H9 (cell line): ENCODE data around the gene SLC35F3. TPM values are rescaled to one million over a fixed set of nuclear protein-coding genes. Genes with fewer than 3 reads are reported as not detected.

Experiments used
- DNase-seq: peaks from one replicate; pipeline ENCODE4 v3.0.0-alpha.2; 2017
- H2AFZ ChIP-seq: one replicate; pipeline ENCODE4 v1.6.1; 2013; ENCODE audit warnings: mild to moderate bottlenecking, low read length, control low read depth, moderate library complexity
- H2AK5ac ChIP-seq: 2 replicates; pipeline ENCODE4 v1.6.1; 2013; ENCODE audit warnings: low read length, control low read depth, mixed read lengths; ENCODE audit not compliant: insufficient read length
- H2BK120ac ChIP-seq: one replicate; pipeline ENCODE4 v1.6.1; 2013; ENCODE audit warnings: low read depth, mild to moderate bottlenecking, low read length, control low read depth, inconsistent platforms; ENCODE audit not compliant: poor library complexity, severe bottlenecking
- H2BK12ac ChIP-seq: 2 replicates; pipeline ENCODE4 v1.6.1; 2013; ENCODE audit warnings: low read length, control low read depth, mixed read lengths, low read depth; ENCODE audit not compliant: insufficient read length
- H2BK15ac ChIP-seq: 2 replicates; pipeline ENCODE4 v1.6.1; 2013; ENCODE audit warnings: low read depth, low read length, control low read depth
- H2BK20ac ChIP-seq: one replicate; pipeline ENCODE4 v1.6.1; 2013; ENCODE audit warnings: low read depth, mild to moderate bottlenecking, low read length, control low read depth, inconsistent platforms; ENCODE audit not compliant: poor library complexity, severe bottlenecking
- H2BK5ac ChIP-seq: 2 replicates; pipeline ENCODE4 v1.6.1; 2013; ENCODE audit warnings: low read length, control low read depth, mixed read lengths; ENCODE audit not compliant: insufficient read length
- H3K14ac ChIP-seq: 2 replicates; pipeline ENCODE4 v1.6.1; 2013; ENCODE audit warnings: low read length, control low read depth; ENCODE audit not compliant: insufficient read depth
- H3K18ac ChIP-seq: 2 replicates; pipeline ENCODE4 v1.6.1; 2013; ENCODE audit warnings: low read depth, mild to moderate bottlenecking, mixed read lengths, low read length, control low read depth; ENCODE audit not compliant: insufficient read length
- H3K23ac ChIP-seq: 2 replicates; pipeline ENCODE4 v1.6.1; 2013; ENCODE audit warnings: low read length, control low read depth, mixed read lengths, low read depth; ENCODE audit not compliant: insufficient read length
- H3K23me2 ChIP-seq: 2 replicates; pipeline ENCODE4 v1.6.1; 2013; ENCODE audit warnings: low read depth, mild to moderate bottlenecking, mixed read lengths, low read length, control low read depth; ENCODE audit not compliant: insufficient read length, poor library complexity, severe bottlenecking
- H3K27ac ChIP-seq: 2 replicates; pipeline ENCODE4 v1.5.1; 2013; ENCODE audit warnings: low read length, control low read depth, mixed read lengths, low read depth; ENCODE audit not compliant: insufficient read length
- H3K27me3 ChIP-seq: 2 replicates; pipeline ENCODE4 v1.6.1; 2013; ENCODE audit warnings: low read length, control low read depth, inconsistent platforms; ENCODE audit not compliant: insufficient read depth
- H3K4ac ChIP-seq: 2 replicates; pipeline ENCODE4 v1.6.1; 2013; ENCODE audit warnings: low read depth, mild to moderate bottlenecking, control low read depth, inconsistent platforms, low read length, moderate library complexity
- H3K4me1 ChIP-seq: 2 replicates; pipeline ENCODE4 v1.6.1; 2013; ENCODE audit warnings: low read length, control low read depth, inconsistent platforms; ENCODE audit not compliant: insufficient read depth
- H3K4me2 ChIP-seq: 2 replicates; pipeline ENCODE4 v1.6.1; 2013; ENCODE audit warnings: low read length, control low read depth, mixed read lengths; ENCODE audit not compliant: insufficient read length, insufficient read depth
- H3K56ac ChIP-seq: 2 replicates; pipeline ENCODE4 v1.6.1; 2013; ENCODE audit warnings: low read depth, mild to moderate bottlenecking, mixed read lengths, low read length, control low read depth; ENCODE audit not compliant: insufficient read length
- H3K79me1 ChIP-seq: 2 replicates; pipeline ENCODE4 v1.6.1; 2013; ENCODE audit warnings: low read depth, mild to moderate bottlenecking, moderate library complexity, low read length, control low read depth, inconsistent platforms; ENCODE audit not compliant: insufficient read depth, poor library complexity, severe bottlenecking
- H3K79me2 ChIP-seq: 2 replicates; pipeline ENCODE4 v1.6.1; 2013; ENCODE audit warnings: low read length, control low read depth, inconsistent platforms; ENCODE audit not compliant: insufficient read depth
- H3K9ac ChIP-seq: 2 replicates; pipeline ENCODE4 v1.6.1; 2013; ENCODE audit warnings: low read length, control low read depth, mixed read lengths; ENCODE audit not compliant: insufficient read length; ENCODE audit errors: extremely low read depth
- H3K9me3 ChIP-seq: one replicate; pipeline ENCODE4 v1.6.1; 2013; ENCODE audit warnings: low read depth, low read length, inconsistent platforms; ENCODE audit not compliant: control insufficient read depth
- H3T11ph ChIP-seq: one replicate; pipeline ENCODE4 v1.6.1; 2013; ENCODE audit warnings: mild to moderate bottlenecking, low read length, control low read depth, inconsistent platforms
- H4K20me1 ChIP-seq: one replicate; pipeline ENCODE4 v1.6.1; 2013; ENCODE audit not compliant: control insufficient read depth, insufficient read length, insufficient read depth
- H4K5ac ChIP-seq: 2 replicates; pipeline ENCODE4 v1.6.1; 2013; ENCODE audit warnings: low read depth, mild to moderate bottlenecking, mixed read lengths, low read length, control low read depth; ENCODE audit not compliant: insufficient read length
- H4K8ac ChIP-seq: replicated peaks from 2 replicates; pipeline ENCODE4 v1.6.1; 2013; ENCODE audit warnings: low read length, control low read depth, mixed read lengths, low read depth; ENCODE audit not compliant: insufficient read length
- H4K91ac ChIP-seq: 2 replicates; pipeline ENCODE4 v1.6.1; 2013; ENCODE audit warnings: low read depth, mild to moderate bottlenecking, moderate library complexity, mixed read lengths, low read length, control low read depth; ENCODE audit not compliant: insufficient read length
- H3K27ac Mint-ChIP-seq, 3 experiments: 2 replicates in 2 of 3; 3 replicates in 1 of 3; pipeline ENCODE4 v1.8.0; 2020 to 2021; ENCODE audit warnings: mixed read lengths in 3 of 3, mild to moderate bottlenecking in 1 of 3, moderate library complexity in 1 of 3
- H3K27me3 Mint-ChIP-seq: 2 replicates; pipeline ENCODE4 v1.8.0; 2021; ENCODE audit warnings: low read depth, mild to moderate bottlenecking, moderate library complexity, mixed read lengths
- H3K36me3 Mint-ChIP-seq, 3 experiments: 2 replicates in 2 of 3; 3 replicates in 1 of 3; pipeline ENCODE4 v1.8.0; 2020 to 2021; ENCODE audit warnings: low read depth in 3 of 3, mixed read lengths in 3 of 3; ENCODE audit not compliant: insufficient read depth in 1 of 3
- H3K4me1 Mint-ChIP-seq, 2 experiments: 2 replicates each; pipeline ENCODE4 v1.8.0; 2020; ENCODE audit warnings: mixed read lengths in 2 of 2
- H3K4me3 Mint-ChIP-seq, 2 experiments: 2 replicates in 1 of 2; 3 replicates in 1 of 2; pipeline ENCODE4 v1.8.0; 2020 to 2021; ENCODE audit warnings: mild to moderate bottlenecking in 2 of 2, mixed read lengths in 2 of 2, moderate library complexity in 1 of 2
- H3K9me3 Mint-ChIP-seq, 2 experiments: 2 replicates in 1 of 2; 3 replicates in 1 of 2; pipeline ENCODE4 v1.8.0; 2020; ENCODE audit warnings: mild to moderate bottlenecking in 2 of 2, mixed read lengths in 2 of 2, moderate library complexity in 1 of 2
- WGBS: extraction: QIAGEN DNeasy Blood & Tissue Kit; methylation state at CpG from one replicate; pipeline ENCODE4 v1.1.7; 2013; ENCODE audit warnings: missing lambda C conversion rate, low lambda C conversion rate, mixed read lengths; ENCODE audit not compliant: insufficient read length; ENCODE audit errors: extremely low coverage; 5-methylcytosine and 5-hydroxymethylcytosine counted together
- total RNA-seq: library from RNA; stranded (reverse); gene quantifications from 2 replicates; pipeline ENCODE4 v1.2.1, GENCODE V29; 2021
- TF ChIP-seq, protein P1 (sequence below): fragments of 200-600 bp; sonication (generic); conservative IDR thresholded peaks from 3 replicates; pipeline ENCODE4 v1.8.0; 2021; ENCODE audit warnings: antibody characterized with exemption, mild to moderate bottlenecking

Gene SLC35F3
- total RNA-seq, 1 experiment from 2014 or later, result 0.81 TPM

DNA sequence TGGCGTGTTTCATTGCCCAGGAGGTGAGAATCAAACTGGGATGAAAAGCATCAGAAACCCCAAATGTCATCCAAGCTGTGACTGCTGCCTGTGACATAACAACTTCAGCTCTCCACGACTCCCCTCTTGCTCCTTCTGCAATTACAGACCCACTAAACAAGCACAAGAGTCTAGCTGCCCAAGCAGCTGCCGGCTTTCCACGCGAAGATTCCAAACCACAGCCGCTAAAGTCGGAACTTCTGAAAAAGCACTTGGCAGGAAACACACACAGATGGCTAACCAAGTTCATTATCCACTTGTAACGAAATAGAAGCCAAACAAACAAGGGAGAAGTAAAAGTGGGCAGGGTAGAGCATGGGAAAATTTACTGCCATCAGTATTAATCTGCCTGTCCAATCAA, 198.1 kb downstream of the SLC35F3 start:
- Mint-ChIP-seq H3K36me3 (no peaks in the 10 kb centered on the region), H3K4me1 (no peaks in the 10 kb centered on the region), H3K27ac (no peak overlapping the region), H3K4me3 (no peak overlapping the region), H3K9me3 (no peaks in the 10 kb centered on the region), H3K27me3 (no peaks in the 10 kb centered on the region; the same call in 1 of the 2 replicates)
- Histone ChIP-seq H3K4ac (no peak overlapping the region), H2BK12ac (no peak overlapping the region), H3K27me3 (no peaks in the 10 kb centered on the region), H3K9me3 (no peaks in the 10 kb centered on the region), H3K23ac (no peak overlapping the region), H2BK15ac (no peak overlapping the region), H3K79me2 (no peaks in the 10 kb centered on the region), H4K5ac (no peak overlapping the region), H3K9ac (no peak overlapping the region), H2BK5ac (no peak overlapping the region), H3K23me2 (no peaks in the 10 kb centered on the region), H4K20me1 (no peaks in the 10 kb centered on the region), H3K4me1 (no peaks in the 10 kb centered on the region), H3K27ac (no peak overlapping the region), H4K8ac (no peak overlapping the region), H2BK120ac (no peak overlapping the region), H2BK20ac (no peak overlapping the region), H3K79me1 (no peaks in the 10 kb centered on the region), H3K56ac (no peak overlapping the region), H3K4me2 (no peak overlapping the region), H3K14ac (no peak overlapping the region), H3K18ac (no peak overlapping the region), H4K91ac (no peak overlapping the region), H2AK5ac (no peak overlapping the region), H3T11ph (no peak overlapping the region), H2AFZ (no peak overlapping the region)
- no CpG with 5 or more reads among the region's 8 CpGs for WGBS
- TF ChIP-seq, protein P1, sequence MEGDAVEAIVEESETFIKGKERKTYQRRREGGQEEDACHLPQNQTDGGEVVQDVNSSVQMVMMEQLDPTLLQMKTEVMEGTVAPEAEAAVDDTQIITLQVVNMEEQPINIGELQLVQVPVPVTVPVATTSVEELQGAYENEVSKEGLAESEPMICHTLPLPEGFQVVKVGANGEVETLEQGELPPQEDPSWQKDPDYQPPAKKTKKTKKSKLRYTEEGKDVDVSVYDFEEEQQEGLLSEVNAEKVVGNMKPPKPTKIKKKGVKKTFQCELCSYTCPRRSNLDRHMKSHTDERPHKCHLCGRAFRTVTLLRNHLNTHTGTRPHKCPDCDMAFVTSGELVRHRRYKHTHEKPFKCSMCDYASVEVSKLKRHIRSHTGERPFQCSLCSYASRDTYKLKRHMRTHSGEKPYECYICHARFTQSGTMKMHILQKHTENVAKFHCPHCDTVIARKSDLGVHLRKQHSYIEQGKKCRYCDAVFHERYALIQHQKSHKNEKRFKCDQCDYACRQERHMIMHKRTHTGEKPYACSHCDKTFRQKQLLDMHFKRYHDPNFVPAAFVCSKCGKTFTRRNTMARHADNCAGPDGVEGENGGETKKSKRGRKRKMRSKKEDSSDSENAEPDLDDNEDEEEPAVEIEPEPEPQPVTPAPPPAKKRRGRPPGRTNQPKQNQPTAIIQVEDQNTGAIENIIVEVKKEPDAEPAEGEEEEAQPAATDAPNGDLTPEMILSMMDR, result no peak
- no peak for DNase-seq
